Gastroesophageal sphincter (tissue), 3 donors: Measurements from ENCODE around the gene RNASEH2A.

Source experiments
- POLR2A ChIP-seq, 2 donors: fragments of 450-650 bp; IDR thresholded peaks; one replicate each; pipeline ENCODE4 v1.6.1; 2017; ENCODE audit warnings: antibody characterized with exemption in 2 of 2, mild to moderate bottlenecking in 2 of 2, moderate library complexity in 1 of 2
- POLR2AphosphoS5 ChIP-seq: sonication (generic); formaldehyde crosslinking; IDR thresholded peaks from one replicate; pipeline ENCODE4 v1.6.1; 2017; ENCODE audit warnings: antibody characterized with exemption
- TF ChIP-seq, protein P1 (sequence below), 4 experiments: fragments of 200-600 bp in 2 of 4; fragments of 450-650 bp in 2 of 4; sonication (generic) in 1 of 4; IDR thresholded peaks; one replicate each; pipeline ENCODE4 v1.5.1; 2017 to 2019; ENCODE audit warnings: antibody characterized with exemption in 4 of 4, mild to moderate bottlenecking in 2 of 4, moderate library complexity in 2 of 4

- TF ChIP-seq, protein P1, sequence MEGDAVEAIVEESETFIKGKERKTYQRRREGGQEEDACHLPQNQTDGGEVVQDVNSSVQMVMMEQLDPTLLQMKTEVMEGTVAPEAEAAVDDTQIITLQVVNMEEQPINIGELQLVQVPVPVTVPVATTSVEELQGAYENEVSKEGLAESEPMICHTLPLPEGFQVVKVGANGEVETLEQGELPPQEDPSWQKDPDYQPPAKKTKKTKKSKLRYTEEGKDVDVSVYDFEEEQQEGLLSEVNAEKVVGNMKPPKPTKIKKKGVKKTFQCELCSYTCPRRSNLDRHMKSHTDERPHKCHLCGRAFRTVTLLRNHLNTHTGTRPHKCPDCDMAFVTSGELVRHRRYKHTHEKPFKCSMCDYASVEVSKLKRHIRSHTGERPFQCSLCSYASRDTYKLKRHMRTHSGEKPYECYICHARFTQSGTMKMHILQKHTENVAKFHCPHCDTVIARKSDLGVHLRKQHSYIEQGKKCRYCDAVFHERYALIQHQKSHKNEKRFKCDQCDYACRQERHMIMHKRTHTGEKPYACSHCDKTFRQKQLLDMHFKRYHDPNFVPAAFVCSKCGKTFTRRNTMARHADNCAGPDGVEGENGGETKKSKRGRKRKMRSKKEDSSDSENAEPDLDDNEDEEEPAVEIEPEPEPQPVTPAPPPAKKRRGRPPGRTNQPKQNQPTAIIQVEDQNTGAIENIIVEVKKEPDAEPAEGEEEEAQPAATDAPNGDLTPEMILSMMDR (IDR thresholded peaks at IDR 0.05): no peak
- no peak for TF ChIP-seq POLR2A (IDR thresholded peaks at IDR 0.05)
- no peak for TF ChIP-seq POLR2AphosphoS5
Measured at GRCh38 chr19:12784871-12785430, 21.4 kb upstream of the RNASEH2A start.
